MM.1S (cell line): ENCODE results near the gene SCN2A.
A peak's percentile ranks its signal among the peaks of the same experiment; 100 is the strongest.

Experiments
- DNase-seq: peaks from one replicate; pipeline ENCODE4 v3.0.0-alpha.2; 2015
- H2AFZ ChIP-seq: fragments of 300-600 bp; sonication (generic); 2 replicates; pipeline ENCODE4 v1.6.0; 2016; ENCODE audit warnings: antibody characterized with exemption, low read length
- H3F3A ChIP-seq: fragments of 300-600 bp; sonication (generic); 2 replicates; pipeline ENCODE4 v1.6.1; 2016; ENCODE audit warnings: mild to moderate bottlenecking, antibody characterized with exemption, low read length, moderate library complexity, mixed read lengths; ENCODE audit not compliant: insufficient read depth
- H3K27ac ChIP-seq: fragments of 300-600 bp; sonication (generic); 2 replicates; pipeline ENCODE4 v1.5.1; 2016; ENCODE audit warnings: mild to moderate bottlenecking, low read length
- H3K27me3 ChIP-seq: fragments of 300-600 bp; sonication (generic); replicated peaks from 2 replicates; pipeline ENCODE4 v1.6.0; 2016; ENCODE audit warnings: low read length; ENCODE audit not compliant: insufficient read depth
- H3K36me3 ChIP-seq: fragments of 300-600 bp; sonication (generic); replicated peaks from 2 replicates; pipeline ENCODE4 v1.6.1; 2016; ENCODE audit warnings: mild to moderate bottlenecking, low read length, mixed read lengths; ENCODE audit not compliant: insufficient read depth
- H3K4me1 ChIP-seq: fragments of 300-600 bp; sonication (generic); 2 replicates; pipeline ENCODE4 v1.6.1; 2016; ENCODE audit warnings: low read length, mixed read lengths
- H3K4me2 ChIP-seq: fragments of 300-600 bp; sonication (generic); 2 replicates; pipeline ENCODE4 v1.6.0; 2016; ENCODE audit warnings: low read depth, low read length
- H3K4me3 ChIP-seq: fragments of 300-600 bp; sonication (generic); 2 replicates; pipeline ENCODE4 v1.5.1; 2016; ENCODE audit warnings: low read length, mixed read lengths
- H3K79me2 ChIP-seq: fragments of 300-600 bp; sonication (generic); 2 replicates; pipeline ENCODE4 v1.6.1; 2016; ENCODE audit warnings: mixed run types, low read length, mixed read lengths
- H3K9ac ChIP-seq: fragments of 300-600 bp; sonication (generic); 2 replicates; pipeline ENCODE4 v1.6.1; 2016; ENCODE audit warnings: low read length, mixed read lengths
- H3K9me2 ChIP-seq: fragments of 300-600 bp; sonication (generic); replicated peaks from 2 replicates; pipeline ENCODE4 v1.6.1; 2016; ENCODE audit warnings: mild to moderate bottlenecking, low read length, mixed read lengths; ENCODE audit not compliant: insufficient read depth
- H3K9me3 ChIP-seq: fragments of 300-600 bp; sonication (generic); replicated peaks from 2 replicates; pipeline ENCODE4 v1.6.1; 2016; ENCODE audit warnings: mild to moderate bottlenecking, low read length, mixed read lengths; ENCODE audit not compliant: insufficient read depth
- H4K20me1 ChIP-seq: fragments of 300-600 bp; sonication (generic); 2 replicates; pipeline ENCODE4 v1.6.1; 2016; ENCODE audit warnings: mild to moderate bottlenecking, low read length, moderate library complexity, mixed read lengths; ENCODE audit not compliant: insufficient read depth
- CTCF ChIP-seq: fragments of 300-600 bp; sonication (generic); IDR thresholded peaks from 2 replicates; pipeline ENCODE4 v1.5.1; 2016; ENCODE audit warnings: antibody characterized with exemption, low read length, mixed read lengths
- EZH2 ChIP-seq: fragments of 300-600 bp; sonication (generic); optimal IDR thresholded peaks from 2 replicates; pipeline ENCODE3; 2017; ENCODE audit warnings: low read depth, mild to moderate bottlenecking, antibody characterized with exemption, low read length, mixed read lengths
- EZH2phosphoT487 ChIP-seq: fragments of 300-600 bp; sonication (generic); IDR thresholded peaks from 2 replicates; pipeline ENCODE4 v1.6.1; 2018; ENCODE audit warnings: antibody characterized with exemption, low read length

Gene SCN2A

GRCh38 chr2:165198181-165198580, 41.0 kb upstream of the SCN2A start:
- no peak overlapping the region for H3K4me2 ChIP-seq

GRCh38 chr2:165202239-165202638, 37.0 kb upstream of the SCN2A start:
- Histone ChIP-seq H3K27me3 (no peaks in the 10 kb centered on the region), H3K27ac (no peak overlapping the region), H3K4me1 (0 out of 2 replicates have a peak, but pooled peaks cover 2% of the 10 kb centered on the region), H3K36me3 (no peaks in the 10 kb centered on the region), H2AFZ (no peak overlapping the region), H3K9me2 (no peaks in the 10 kb centered on the region), H3F3A (peaks cover 13% of the 10 kb centered on the region; the same call in 1 of the 2 replicates), H3K4me2 (no peak overlapping the region), H3K9me3 (no peaks in the 10 kb centered on the region), H4K20me1 (no peaks in the 10 kb centered on the region), H3K9ac (no peak overlapping the region), H3K4me3 (no peak overlapping the region), H3K79me2 (no peaks in the 10 kb centered on the region)
- TF ChIP-seq EZH2 (no peak), CTCF (no peak), EZH2phosphoT487 (no peak)
- DNase-seq, result no peak

More at GRCh38 chr2:165198181-165198580, 41.0 kb upstream of the SCN2A start:
- H3K4me3 ChIP-seq, result no peak overlapping the region
- no peaks in the 10 kb centered on the region for H3K27me3 ChIP-seq
- no peak overlapping the region for H3K9ac ChIP-seq
- H2AFZ ChIP-seq, result no peak overlapping the region
- no peak overlapping the region for H3K27ac ChIP-seq
- no peak for DNase-seq
- no peaks in the 10 kb centered on the region for H3K36me3 ChIP-seq
- peaks cover 8% of the 10 kb centered on the region for H3K4me1 ChIP-seq
- 0 out of 2 replicates have a peak, but pooled peaks cover under 1% of the 10 kb centered on the region for H3F3A ChIP-seq
- no peaks in the 10 kb centered on the region for H3K9me3 ChIP-seq
- H3K79me2 ChIP-seq, result no peaks in the 10 kb centered on the region
- TF ChIP-seq CTCF, result no peak
- TF ChIP-seq EZH2, result no peak
- no peak for TF ChIP-seq EZH2phosphoT487
- H3K9me2 ChIP-seq, result no peaks in the 10 kb centered on the region
- H4K20me1 ChIP-seq, result no peaks in the 10 kb centered on the region

DNA sequence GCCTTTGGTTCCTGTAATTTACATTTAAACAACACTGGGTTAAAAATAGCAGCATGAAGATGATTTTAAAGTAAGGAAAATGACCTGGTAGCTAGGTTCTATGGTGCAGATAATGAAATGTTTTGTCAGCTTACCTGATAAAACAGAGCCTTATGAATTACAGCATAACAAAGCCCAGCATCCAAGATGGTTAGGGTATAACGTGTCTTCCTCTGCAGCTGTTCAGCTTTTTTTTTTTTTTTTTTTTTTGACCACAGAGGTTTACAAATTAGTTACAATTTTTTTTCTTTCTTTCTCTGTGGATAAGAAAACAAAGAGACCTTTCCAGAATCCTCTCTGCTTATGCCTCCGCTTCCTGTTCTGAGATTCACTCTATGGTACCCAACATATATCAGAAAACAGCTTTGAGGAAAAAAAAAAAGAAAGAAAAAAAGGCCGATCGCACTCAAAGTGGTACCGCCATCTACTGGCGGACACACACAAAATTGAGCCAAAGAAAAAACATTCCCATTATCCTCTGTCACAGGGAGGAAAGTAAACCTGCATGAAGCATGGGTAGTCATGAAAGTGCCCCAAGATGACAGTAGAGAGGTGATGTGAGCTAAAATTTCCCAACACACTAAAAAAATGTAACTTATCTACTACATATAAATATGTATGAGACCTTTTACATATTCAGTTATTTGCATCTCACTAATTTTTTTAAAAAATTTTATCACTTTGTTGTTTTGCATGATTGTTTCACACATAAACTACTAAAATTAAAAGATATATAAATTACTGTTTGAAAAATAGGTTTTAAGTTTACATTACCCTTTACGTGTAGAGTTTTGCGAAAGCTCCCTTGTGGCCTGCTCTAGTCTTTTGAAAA, 35.3 kb upstream of the SCN2A start, which contains the start of gene SCN3A:
Gene SCN3A, minus strand, starts transcription at position 362 of the 871 bp plus-strand sequence. CDS start 27,656 bp downstream, outside the sequence.
- no peaks in the 10 kb centered on the region for H3K27me3 ChIP-seq
- H3K36me3 ChIP-seq, result no peaks in the 10 kb centered on the region
- H3K27ac ChIP-seq, result peak within 1 kb of the TSS; percentile 29; the same call in 1 of the 2 replicates
- H3K4me3 ChIP-seq, result peak within 1 kb of the TSS; percentile 41
- peak within 1 kb of the TSS; percentile 36; the same call in 1 of the 2 replicates for H3K9ac ChIP-seq
- TF ChIP-seq CTCF, result peak; percentile 80
- TF ChIP-seq EZH2phosphoT487, result no peak
- DNase-seq, result peak; percentile 77
- no peaks in the 10 kb centered on the region for H3K9me2 ChIP-seq
- H3K79me2 ChIP-seq, result no peaks in the 10 kb centered on the region
- H2AFZ ChIP-seq, result peak within 1 kb of the TSS; percentile 55
- peak within 1 kb of the TSS; percentile 50; the same call in 1 of the 2 replicates for H3K4me2 ChIP-seq
- no peaks in the 10 kb centered on the region for H3K9me3 ChIP-seq
- no peaks in the 10 kb centered on the region for H4K20me1 ChIP-seq
- H3F3A ChIP-seq, result peaks cover 13% of the 10 kb centered on the region; the same call in 1 of the 2 replicates
- 0 out of 2 replicates have a peak, but pooled peaks cover 2% of the 10 kb centered on the region for H3K4me1 ChIP-seq
